Measurements from ENCODE around the gene XRCC4.

DNA sequence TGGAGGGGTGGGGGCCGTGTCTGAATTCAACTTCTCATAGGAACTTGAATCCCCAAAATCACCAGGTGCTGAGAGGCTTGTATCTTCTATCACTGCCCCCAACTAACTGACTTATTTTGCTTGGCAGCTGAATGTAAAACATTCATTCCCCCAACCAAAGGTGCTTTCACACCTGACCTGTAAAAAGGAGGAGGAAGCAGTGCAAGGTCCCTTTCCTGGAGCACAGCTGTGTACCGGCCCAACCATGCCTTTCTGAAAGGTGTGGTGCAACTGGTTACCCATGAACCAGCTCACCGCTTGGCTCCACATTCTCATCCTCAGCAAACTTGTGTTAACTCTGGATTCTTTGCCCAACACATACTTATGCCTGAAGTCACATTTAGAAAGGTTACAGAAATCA is 34.8 kb upstream of the XRCC4 start:
- TF ChIP-seq, protein P1, sequence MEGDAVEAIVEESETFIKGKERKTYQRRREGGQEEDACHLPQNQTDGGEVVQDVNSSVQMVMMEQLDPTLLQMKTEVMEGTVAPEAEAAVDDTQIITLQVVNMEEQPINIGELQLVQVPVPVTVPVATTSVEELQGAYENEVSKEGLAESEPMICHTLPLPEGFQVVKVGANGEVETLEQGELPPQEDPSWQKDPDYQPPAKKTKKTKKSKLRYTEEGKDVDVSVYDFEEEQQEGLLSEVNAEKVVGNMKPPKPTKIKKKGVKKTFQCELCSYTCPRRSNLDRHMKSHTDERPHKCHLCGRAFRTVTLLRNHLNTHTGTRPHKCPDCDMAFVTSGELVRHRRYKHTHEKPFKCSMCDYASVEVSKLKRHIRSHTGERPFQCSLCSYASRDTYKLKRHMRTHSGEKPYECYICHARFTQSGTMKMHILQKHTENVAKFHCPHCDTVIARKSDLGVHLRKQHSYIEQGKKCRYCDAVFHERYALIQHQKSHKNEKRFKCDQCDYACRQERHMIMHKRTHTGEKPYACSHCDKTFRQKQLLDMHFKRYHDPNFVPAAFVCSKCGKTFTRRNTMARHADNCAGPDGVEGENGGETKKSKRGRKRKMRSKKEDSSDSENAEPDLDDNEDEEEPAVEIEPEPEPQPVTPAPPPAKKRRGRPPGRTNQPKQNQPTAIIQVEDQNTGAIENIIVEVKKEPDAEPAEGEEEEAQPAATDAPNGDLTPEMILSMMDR (IDR thresholded peaks at IDR 0.05): no peak
- TF ChIP-seq POLR2A (IDR thresholded peaks at IDR 0.05): no peak
- TF ChIP-seq EP300 (IDR thresholded peaks at IDR 0.05): no peak
